B cell (primary cell): ENCODE results near the gene PAPPA. TPM values are rescaled to one million over a fixed set of nuclear protein-coding genes. Genes with fewer than 3 reads are reported as not detected.

ENCODE experiments used
- ATAC-seq: fragments of 200-7000 bp; cut with Tn5 transposase; one replicate; pipeline ENCODE4 v1.10.0; 2021; ENCODE audit warnings: low read depth, mild to moderate bottlenecking, moderate number of reproducible peaks, moderate library complexity
- CTCF ChIA-PET: fragments of 350-600 bp; sonication (Branson Sonifier 250); formaldehyde crosslinking; loops from one replicate; lab custom pipeline; 2021; ENCODE audit warnings: antibody characterized with exemption, inconsistent platforms; lab: Charles Lee
- POLR2A ChIA-PET: fragments of 350-600 bp; sonication (Branson Sonifier 250); formaldehyde crosslinking; loops from one replicate; lab custom pipeline; 2021; ENCODE audit warnings: antibody characterized with exemption; lab: Charles Lee
- DNase-seq: peaks from one replicate; pipeline ENCODE4 v3.0.0; 2013
- H2AFZ ChIP-seq: 2 replicates; pipeline ENCODE4 v1.6.1; 2012; ENCODE audit warnings: mild to moderate bottlenecking, low read depth, low read length; ENCODE audit not compliant: insufficient read depth, poor library complexity, severe bottlenecking
- H3K27ac ChIP-seq, 2 donors: 1 replicate in 1 of 2; 2 replicates in 1 of 2; pipeline ENCODE4 v1.5.1; 2012 to 2013; ENCODE audit warnings: low read length in 2 of 2, mild to moderate bottlenecking in 2 of 2, moderate library complexity in 1 of 2
- H3K27me3 ChIP-seq, 4 experiments: fragments of 200-600 bp in 1 of 4; sonication (generic) in 1 of 4; replicated peaks in 1 of 4; 1 replicate in 2 of 4; 2 replicates in 2 of 4; pipeline versions ENCODE4 v1.6.1 to v1.7.0; 2013 to 2016; ENCODE audit warnings: low read length in 3 of 4, mild to moderate bottlenecking in 2 of 4, mixed read lengths in 1 of 4, moderate library complexity in 1 of 4; ENCODE audit not compliant: insufficient read depth in 4 of 4, control insufficient read depth in 3 of 4; ENCODE audit errors: control extremely low read depth in 1 of 4
- H3K36me3 ChIP-seq, 2 experiments: replicated peaks in 1 of 2; 1 replicate in 1 of 2; 2 replicates in 1 of 2; pipeline versions ENCODE4 v1.6.1 to v1.7.1; 2013; ENCODE audit warnings: low read length in 1 of 2; ENCODE audit not compliant: insufficient read depth in 2 of 2, control insufficient read depth in 1 of 2; ENCODE audit errors: control extremely low read depth in 1 of 2, extremely low read depth in 1 of 2
- H3K4me1 ChIP-seq, 2 donors: fragments of 200-600 bp in 1 of 2; sonication (generic) in 1 of 2; 1 replicate in 1 of 2; 2 replicates in 1 of 2; pipeline versions ENCODE4 v1.5.1 to v1.6.1; 2013 to 2017; ENCODE audit warnings: low read length in 2 of 2; ENCODE audit not compliant: control insufficient read depth in 2 of 2, insufficient read depth in 2 of 2
- H3K4me2 ChIP-seq: replicated peaks from 2 replicates; pipeline ENCODE3; 2012; ENCODE audit warnings: mild to moderate bottlenecking, low read depth, low read length; ENCODE audit not compliant: poor library complexity, severe bottlenecking
- H3K4me3 ChIP-seq, 5 experiments: fragments of 200-600 bp in 1 of 5; sonication (generic) in 1 of 5; 1 replicate in 3 of 5; 2 replicates in 2 of 5; pipeline versions ENCODE4 v1.5.1 to v1.7.0; 2011 to 2016; ENCODE audit warnings: low read length in 4 of 5, mild to moderate bottlenecking in 4 of 5, low read depth in 2 of 5, control low read depth in 1 of 5, moderate library complexity in 1 of 5; ENCODE audit not compliant: insufficient read depth in 1 of 5; ENCODE audit errors: control extremely low read depth in 1 of 5, extremely low read depth in 1 of 5
- H3K79me2 ChIP-seq: fragments of 200-600 bp; sonication (generic); one replicate; pipeline ENCODE4 v1.6.0; 2016; ENCODE audit warnings: low read length; ENCODE audit not compliant: control insufficient read depth, insufficient read depth
- H3K9ac ChIP-seq: fragments of 200-600 bp; sonication (generic); 2 replicates; pipeline ENCODE4 v1.6.1; 2017; ENCODE audit warnings: mild to moderate bottlenecking, low read length, moderate library complexity
- H3K9me3 ChIP-seq, 3 donors: one replicate each; pipeline versions ENCODE4 v1.6.1 to v1.7.1; 2013; ENCODE audit warnings: low read length in 2 of 3; ENCODE audit not compliant: control insufficient read depth in 2 of 3, insufficient read depth in 1 of 3; ENCODE audit errors: control extremely low read depth in 1 of 3
- H4K20me1 ChIP-seq: 2 replicates; pipeline ENCODE4 v1.6.0; 2012; ENCODE audit warnings: mild to moderate bottlenecking, low read length; ENCODE audit not compliant: insufficient read depth, control insufficient read depth, poor library complexity, severe bottlenecking
- H3K27ac Mint-ChIP-seq: one replicate; pipeline ENCODE4 v1.8.0; 2021; ENCODE audit warnings: mixed read lengths
- H3K27me3 Mint-ChIP-seq: one replicate; pipeline ENCODE4 v1.8.0; 2021; ENCODE audit warnings: mixed read lengths
- H3K4me1 Mint-ChIP-seq: one replicate; pipeline ENCODE4 v1.8.0; 2021; ENCODE audit warnings: mixed read lengths
- H3K4me3 Mint-ChIP-seq: one replicate; pipeline ENCODE4 v1.8.0; 2021; ENCODE audit warnings: mixed read lengths
- H3K9me3 Mint-ChIP-seq: one replicate; pipeline ENCODE4 v1.8.0; 2022; ENCODE audit warnings: mixed read lengths; ENCODE audit not compliant: insufficient read depth
- CTCF ChIP-seq: fragments of 200-600 bp; IDR thresholded peaks from one replicate; pipeline ENCODE4 v1.8.0; 2022; ENCODE audit warnings: antibody characterized with exemption, mild to moderate bottlenecking
- EZH2 ChIP-seq: IDR thresholded peaks from 2 replicates; pipeline ENCODE4 v1.6.1; 2012; ENCODE audit warnings: borderline replicate concordance, low read depth, mild to moderate bottlenecking, moderate library complexity, low read length; ENCODE audit not compliant: insufficient read depth, poor library complexity, severe bottlenecking
- WGBS: methylation state at CpG from one replicate; pipeline ENCODE4 v1.1.5; 2013; ENCODE audit warnings: missing lambda C conversion rate; ENCODE audit not compliant: insufficient coverage; 5-methylcytosine and 5-hydroxymethylcytosine counted together
- intact Hi-C: fragments of 100-400 bp; cut with micrococcal nuclease; formaldehyde crosslinking; loops from one replicate; pipeline ENCODE4 v1.10.0; 2022
- polyA plus RNA-seq: library from polyadenylated mRNA; depleted of rRNA; stranded (reverse); fragments of >200 nt; gene quantifications from 2 replicates; pipeline ENCODE4 v1.2.3, GENCODE V29; 2012
- total RNA-seq, 2 donors: library from RNA; stranded (reverse); fragments of 120-200 nt in 1 of 2; gene quantifications; 1 replicate in 1 of 2; 2 replicates in 1 of 2; pipeline versions ENCODE4 v1.2.3 to v1.2.4, GENCODE V29; 2013 to 2022

The PAPPA gene
- total and polyA plus RNA-seq, 2 donors (not counting 1 experiment from before 2014, with no cell fraction given), result not detected

GRCh38 chr9:116123171-116123570 lies 30.4 kb upstream of the PAPPA start:
- no peak for TF ChIP-seq EZH2
- TF ChIP-seq CTCF, result no peak
- H3K9me3 Mint-ChIP-seq, result no peaks in the 10 kb centered on the region
- ChIA-PET CTCF (no interaction called here), POLR2A (no interaction called here)
- H3K4me3 Mint-ChIP-seq, result no peak overlapping the region
- Histone ChIP-seq H3K4me3 (no peak overlapping the region), H3K36me3 (no peaks in the 10 kb centered on the region), H3K4me2 (no peak overlapping the region), H3K27ac (no peak overlapping the region), H3K4me1 (no peaks in the 10 kb centered on the region), H4K20me1 (no peaks in the 10 kb centered on the region), H3K79me2 (no peaks in the 10 kb centered on the region), H3K27me3 (no peaks in the 10 kb centered on the region), H3K9ac (no peak overlapping the region), H2AFZ (no peak overlapping the region), H3K9me3 (peaks cover 0 to 3% (median 0%) of the 10 kb centered on the region in 3 donors)
- DNase-seq (no peak), ATAC-seq (no peak)
- intact Hi-C loops, result no loop called here
- no peak overlapping the region for H3K27ac Mint-ChIP-seq
- no CpG with 5 or more reads among the region's 3 CpGs for WGBS
- no peaks in the 10 kb centered on the region for H3K4me1 Mint-ChIP-seq
- no peaks in the 10 kb centered on the region for H3K27me3 Mint-ChIP-seq

- H3K79me2 ChIP-seq, result no peaks in the 10 kb centered on the region
- H3K27ac ChIP-seq, result no peak overlapping the region
- H3K4me3 ChIP-seq, result no peak overlapping the region
- POLR2A ChIA-PET, result no interaction called here
- intact Hi-C loops, result no loop called here
- H3K27me3 Mint-ChIP-seq, result no peaks in the 10 kb centered on the region
- no peak overlapping the region for H3K4me2 ChIP-seq
- H3K27me3 ChIP-seq, result no peaks in the 10 kb centered on the region
- CTCF ChIA-PET, result no interaction called here
- no peak overlapping the region for H2AFZ ChIP-seq
- H3K9me3 Mint-ChIP-seq, result no peaks in the 10 kb centered on the region
- WGBS, result no CpG with 5 or more reads among the region's 4 CpGs
- H3K9me3 ChIP-seq, result peaks cover 0 to 3% (median 0%) of the 10 kb centered on the region in 3 donors
- no peak overlapping the region for H3K4me3 Mint-ChIP-seq
- H3K4me1 ChIP-seq, result no peaks in the 10 kb centered on the region
- no peak overlapping the region for H3K9ac ChIP-seq
- H3K36me3 ChIP-seq, result no peaks in the 10 kb centered on the region
- ATAC-seq, result no peak
- TF ChIP-seq CTCF (no peak), EZH2 (no peak)
- H3K27ac Mint-ChIP-seq, result no peak overlapping the region
- no peaks in the 10 kb centered on the region for H4K20me1 ChIP-seq
- no peaks in the 10 kb centered on the region for H3K4me1 Mint-ChIP-seq
- no peak for DNase-seq
Measured at GRCh38 chr9:116124472-116125040, 29.0 kb upstream of the PAPPA start.
